ENCODE measurements around the gene GALK1.

GALK1 gene

DNA sequence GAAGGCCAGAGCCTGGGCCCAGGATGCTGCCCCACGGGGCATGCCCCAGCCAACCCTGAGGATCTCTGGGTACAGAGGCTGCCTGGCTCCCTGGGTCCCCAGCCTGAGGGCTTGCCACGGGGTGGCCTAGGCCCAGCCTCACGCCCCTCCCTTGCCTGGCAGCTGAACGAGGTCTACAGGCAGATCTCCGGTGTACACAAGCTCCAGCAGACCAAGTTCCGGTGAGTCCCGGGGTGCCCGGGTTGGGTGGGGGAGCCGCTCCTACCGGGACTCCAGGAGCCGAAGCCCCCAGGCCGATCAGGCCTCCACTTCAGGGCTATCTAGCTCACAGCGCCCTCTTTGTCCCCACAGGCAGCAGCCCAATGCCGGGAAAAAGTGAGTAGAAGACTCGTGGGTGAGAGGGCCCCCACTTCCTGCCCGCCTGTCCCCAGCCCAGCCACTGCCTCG is 24.3 kb downstream of the GALK1 start:
- no peaks in the 10 kb centered on the region for H3K36me3 ChIP-seq (replicated peaks)
- TF ChIP-seq CTCF (IDR thresholded peaks at IDR 0.05; ENCODE audit: low read depth, low read length, missing control alignments) = no peak

DNA sequence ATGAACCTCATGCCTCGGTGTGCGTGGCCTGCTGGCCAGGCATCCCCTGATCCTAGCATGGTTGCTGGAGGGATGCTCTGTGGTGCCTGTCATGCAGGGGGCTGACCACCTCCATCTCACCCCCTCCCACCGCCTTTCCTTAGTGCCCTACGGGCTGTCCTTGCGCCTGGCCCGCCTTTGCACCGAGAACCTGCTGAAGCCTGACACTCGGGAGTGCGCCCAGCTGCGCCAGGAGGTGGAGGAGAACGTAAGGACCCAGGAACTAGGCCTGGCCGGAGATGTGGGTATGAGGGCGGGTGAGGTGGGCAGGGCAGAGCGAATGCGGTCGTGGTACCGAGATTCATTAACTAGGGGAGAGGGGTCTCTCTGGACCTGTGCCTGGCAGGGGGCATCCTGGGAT is 24.8 kb downstream of the GALK1 start:
- Histone ChIP-seq H3K27ac (no peak overlapping the region), H3K27me3 (replicated peaks) (no peaks in the 10 kb centered on the region), H3K36me3 (replicated peaks) (no peaks in the 10 kb centered on the region), H3K4me3 (ENCODE audit: low read depth, low read length) (no peak overlapping the region)
- no peak for TF ChIP-seq CTCF (IDR thresholded peaks at IDR 0.05; ENCODE audit: low read depth, low read length, missing control alignments)
- in situ Hi-C loops (cut with HindIII; ENCODE audit: low pct_ligation_motif_present, low sequenced_read_pairs) = loop anchor here (10.0 kb wide), 1 partner anchor 65 kb away; no protein-coding TSS in a partner anchor
- no peak for DNase-seq

More for the DNA sequence above, 24.3 kb downstream of the GALK1 start:
- in situ Hi-C loops (cut with HindIII; ENCODE audit: low pct_ligation_motif_present, low sequenced_read_pairs) = loop anchor here (10.0 kb wide), 1 partner anchor 66 kb away; no protein-coding TSS in a partner anchor
- no peaks in the 10 kb centered on the region for H3K27me3 ChIP-seq (replicated peaks)
- DNase-seq = no peak
- H3K27ac ChIP-seq = no peak overlapping the region
- no peak overlapping the region for H3K4me3 ChIP-seq (ENCODE audit: low read depth, low read length)

- Histone ChIP-seq H3K4me3 (ENCODE audit: low read depth, low read length) (no peak overlapping the region), H3K36me3 (replicated peaks) (no peaks in the 10 kb centered on the region), H3K27me3 (replicated peaks) (no peaks in the 10 kb centered on the region), H3K27ac (no peak overlapping the region)
- no peak for DNase-seq
- in situ Hi-C loops (cut with HindIII; ENCODE audit: low pct_ligation_motif_present, low sequenced_read_pairs) = loop anchor here (10.0 kb wide), 1 partner anchor 65 kb away; no protein-coding TSS in a partner anchor
- TF ChIP-seq CTCF (IDR thresholded peaks at IDR 0.05; ENCODE audit: low read depth, low read length, missing control alignments) = no peak
Measured at GRCh38 chr17:75739801-75740200, 25.2 kb downstream of the GALK1 start.

DNA sequence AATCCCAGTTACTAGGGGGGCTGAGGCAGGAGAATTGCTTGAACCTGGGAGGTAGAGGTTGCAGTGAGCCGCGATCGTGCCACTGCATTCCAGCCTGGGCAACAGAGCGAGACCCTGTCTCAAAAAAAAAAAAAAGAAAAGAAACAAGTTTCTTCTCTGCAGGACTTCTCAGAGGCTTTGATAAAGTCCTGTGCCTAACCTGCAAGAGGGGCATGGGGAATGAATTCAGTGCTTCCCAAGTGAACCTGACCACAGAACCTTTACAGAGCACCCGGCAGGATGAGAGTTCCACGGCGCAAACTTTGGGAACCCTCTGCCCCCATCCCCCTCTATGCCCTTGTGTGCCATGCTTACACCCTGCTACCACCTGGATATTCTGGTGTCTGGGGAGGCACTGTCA is 25.8 kb downstream of the GALK1 start:
- no peak overlapping the region for H3K4me3 ChIP-seq (ENCODE audit: low read depth, low read length)
- in situ Hi-C loops (cut with HindIII; ENCODE audit: low pct_ligation_motif_present, low sequenced_read_pairs) = no loop called here
- H3K36me3 ChIP-seq (replicated peaks) = no peaks in the 10 kb centered on the region
- H3K27me3 ChIP-seq (replicated peaks) = no peaks in the 10 kb centered on the region
- DNase-seq = no peak
- no peak for TF ChIP-seq CTCF (IDR thresholded peaks at IDR 0.05; ENCODE audit: low read depth, low read length, missing control alignments)
- no peak overlapping the region for H3K27ac ChIP-seq

DNA sequence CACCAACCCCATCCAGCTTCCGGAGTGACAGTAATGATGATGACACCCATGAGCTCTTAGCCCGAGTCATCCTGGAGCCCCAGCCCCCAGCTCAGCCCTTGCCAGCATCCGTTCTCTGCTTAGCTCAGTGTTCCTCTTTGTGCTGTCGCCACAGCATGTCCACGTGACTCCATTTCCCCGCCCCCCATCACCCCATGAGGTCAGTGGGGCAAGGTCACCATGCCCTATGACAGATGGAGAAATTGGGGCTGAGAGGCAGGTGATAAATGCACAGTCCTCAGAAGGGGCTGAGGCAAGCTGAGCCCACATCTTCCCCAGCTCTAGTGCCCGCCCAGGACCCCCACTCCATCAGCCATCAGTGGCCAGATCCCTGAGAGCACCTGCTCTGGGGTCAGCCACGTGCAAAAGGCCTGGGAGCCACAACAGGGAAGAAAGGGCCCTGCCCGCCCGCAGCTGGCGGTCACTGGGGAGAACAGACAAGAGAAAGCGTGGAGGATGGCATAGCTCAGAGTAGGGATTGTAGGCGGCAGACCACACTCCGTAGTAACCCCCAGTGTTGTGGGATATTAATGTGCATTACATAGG is 26.7 kb downstream of the GALK1 start:
- no peak for TF ChIP-seq CTCF (IDR thresholded peaks at IDR 0.05; ENCODE audit: low read depth, low read length, missing control alignments)
- peak; percentile 18 for DNase-seq
- in situ Hi-C loops (cut with HindIII; ENCODE audit: low pct_ligation_motif_present, low sequenced_read_pairs) = no loop called here
- H3K27me3 ChIP-seq (replicated peaks) = no peaks in the 10 kb centered on the region
- H3K4me3 ChIP-seq (ENCODE audit: low read depth, low read length) = no peak overlapping the region
- H3K36me3 ChIP-seq (replicated peaks) = no peaks in the 10 kb centered on the region
- H3K27ac ChIP-seq = no peak overlapping the region
